SK-N-SH (cell line): ENCODE results near the gene CFDP1.

Experiments used
- CTCF ChIP-seq: fragments of 200-600 bp; sonication (generic); IDR thresholded peaks from 2 replicates; pipeline ENCODE4 v1.6.1; 2017; ENCODE audit warnings: antibody characterized with exemption, mild to moderate bottlenecking, moderate library complexity
- EP300 ChIP-seq, 2 experiments: IDR thresholded peaks; 2 replicates each; pipeline versions ENCODE4 v1.4.0 to v1.6.1; 2012; ENCODE audit warnings: borderline replicate concordance in 1 of 2, low read depth in 1 of 2, low read length in 1 of 2
- GABPA ChIP-seq: IDR thresholded peaks from 2 replicates; pipeline ENCODE4 v1.4.0; 2012; ENCODE audit warnings: low read depth, mild to moderate bottlenecking
- NRF1 ChIP-seq: IDR thresholded peaks from 2 replicates; pipeline ENCODE4 v1.6.1; 2012; ENCODE audit warnings: low read depth, mild to moderate bottlenecking, low read length
- RAD21 ChIP-seq: IDR thresholded peaks from 2 replicates; pipeline ENCODE4 v1.6.1; 2012; ENCODE audit warnings: mild to moderate bottlenecking, low read length
- RCOR1 ChIP-seq: fragments of 150-350 bp; IDR thresholded peaks from 2 replicates; pipeline ENCODE4 v1.6.1; 2017; ENCODE audit warnings: antibody characterized with exemption, low read length
- SIN3A ChIP-seq: IDR thresholded peaks from 2 replicates; pipeline ENCODE4 v1.6.1; 2012; ENCODE audit warnings: low read depth, mild to moderate bottlenecking, low read length, moderate library complexity, borderline replicate concordance
- SMC3 ChIP-seq: IDR thresholded peaks from 2 replicates; pipeline ENCODE4 v1.6.1; 2012; ENCODE audit warnings: low read depth, low read length, improper control_type of control experiment

- TF ChIP-seq CTCF, result no peak
- TF ChIP-seq NRF1, result no peak
- no peak for TF ChIP-seq SIN3A
- TF ChIP-seq EP300 (IDR thresholded peaks at IDR 0.05; ENCODE audit: borderline replicate concordance in 1 of 2, low read depth in 1 of 2, low read length in 1 of 2), result no peak
- TF ChIP-seq SMC3, result no peak
- TF ChIP-seq RAD21, result no peak
- no peak for TF ChIP-seq GABPA
- TF ChIP-seq RCOR1, result no peak
These were observed 99.6 kb downstream of the CFDP1 start for GRCh38 chr16:75333721-75334163.
